Lower leg skin (tissue), 3 donors: Measurements from ENCODE around the gene SLC51B.

Experiments used
- POLR2A ChIP-seq, 2 donors: fragments of 450-650 bp; IDR thresholded peaks; one replicate each; pipeline ENCODE4 v1.6.1; 2016 to 2017; ENCODE audit warnings: antibody characterized with exemption in 2 of 2, mild to moderate bottlenecking in 1 of 2, moderate library complexity in 1 of 2
- TF ChIP-seq, protein P1 (sequence below), 3 donors: fragments of 450-650 bp; IDR thresholded peaks; one replicate each; pipeline ENCODE4 v1.5.1; 2016; ENCODE audit warnings: antibody characterized with exemption in 3 of 3, mild to moderate bottlenecking in 3 of 3, moderate library complexity in 2 of 3

DNA sequence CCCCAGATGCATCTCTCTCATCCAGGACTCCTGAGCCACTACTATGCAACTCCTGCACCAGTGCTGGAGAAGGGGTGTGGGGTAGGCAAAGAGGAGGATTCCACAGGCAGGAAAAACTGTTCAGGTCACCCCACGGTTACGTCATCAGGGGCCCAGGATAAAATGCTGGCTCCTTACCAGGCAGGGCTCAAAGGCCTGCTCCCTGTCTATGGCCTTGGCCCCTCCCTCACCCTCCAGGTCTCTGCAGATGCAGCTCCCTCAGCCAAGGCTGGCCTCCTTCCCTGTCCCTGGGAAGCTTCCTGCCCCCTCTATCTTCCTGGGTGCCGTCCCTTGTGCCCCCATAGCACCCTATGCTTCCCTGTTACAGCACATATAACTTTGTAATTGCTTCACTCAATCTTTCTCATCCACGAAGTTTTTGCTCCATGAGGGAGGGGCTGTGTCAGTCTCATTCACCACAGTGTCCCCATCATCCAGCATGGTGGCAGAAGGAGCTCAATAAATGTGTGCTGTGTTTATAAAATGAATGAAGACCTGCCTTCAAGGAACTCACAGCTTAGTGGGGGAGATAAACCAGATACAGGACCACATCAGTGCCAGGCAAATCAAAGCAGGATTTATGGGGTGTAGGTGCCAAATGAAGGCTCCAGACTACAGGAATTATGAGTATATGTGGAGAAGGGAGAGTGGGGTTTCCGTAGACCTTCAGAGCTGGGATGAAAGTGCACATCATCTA lies 50.0 kb downstream of the SLC51B start:
- TF ChIP-seq, protein P1, sequence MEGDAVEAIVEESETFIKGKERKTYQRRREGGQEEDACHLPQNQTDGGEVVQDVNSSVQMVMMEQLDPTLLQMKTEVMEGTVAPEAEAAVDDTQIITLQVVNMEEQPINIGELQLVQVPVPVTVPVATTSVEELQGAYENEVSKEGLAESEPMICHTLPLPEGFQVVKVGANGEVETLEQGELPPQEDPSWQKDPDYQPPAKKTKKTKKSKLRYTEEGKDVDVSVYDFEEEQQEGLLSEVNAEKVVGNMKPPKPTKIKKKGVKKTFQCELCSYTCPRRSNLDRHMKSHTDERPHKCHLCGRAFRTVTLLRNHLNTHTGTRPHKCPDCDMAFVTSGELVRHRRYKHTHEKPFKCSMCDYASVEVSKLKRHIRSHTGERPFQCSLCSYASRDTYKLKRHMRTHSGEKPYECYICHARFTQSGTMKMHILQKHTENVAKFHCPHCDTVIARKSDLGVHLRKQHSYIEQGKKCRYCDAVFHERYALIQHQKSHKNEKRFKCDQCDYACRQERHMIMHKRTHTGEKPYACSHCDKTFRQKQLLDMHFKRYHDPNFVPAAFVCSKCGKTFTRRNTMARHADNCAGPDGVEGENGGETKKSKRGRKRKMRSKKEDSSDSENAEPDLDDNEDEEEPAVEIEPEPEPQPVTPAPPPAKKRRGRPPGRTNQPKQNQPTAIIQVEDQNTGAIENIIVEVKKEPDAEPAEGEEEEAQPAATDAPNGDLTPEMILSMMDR (IDR thresholded peaks at IDR 0.05) = no peak
- no peak for TF ChIP-seq POLR2A (IDR thresholded peaks at IDR 0.05)
